ENCODE results near the gene NIFK. TPM values are rescaled to one million over a fixed set of nuclear protein-coding genes. Genes with fewer than 3 reads are reported as not detected.

The NIFK gene
- total RNA-seq = 10 to 100 TPM; 40.0 to 77.6 (median 57.9) TPM

- peak; percentile 100 for DNase-seq (ENCODE audit: low spot score in 2 of 2)
- H3K4me3 ChIP-seq = peak within 1 kb of the TSS; percentile 92
- TF ChIP-seq CTCF (IDR thresholded peaks at IDR 0.05) (no peak), POLR2AphosphoS5 (IDR thresholded peaks at IDR 0.05) (peak in 1 of 3 donors; percentile 32)
- peaks cover 32% of the 10 kb centered on the region for H3K36me3 ChIP-seq
- no peaks in the 10 kb centered on the region for H3K27me3 ChIP-seq
- H3K9me3 ChIP-seq = no peaks in the 10 kb centered on the region
- peaks cover 18% of the 10 kb centered on the region for H3K4me1 ChIP-seq
- H3K27ac ChIP-seq = peak within 1 kb of the TSS; percentile 87
- WGBS = under 1% methylated on average over 62 of the region's 93 CpGs
Observed at GRCh38 chr2:121736462-121737336, at the start of gene NIFK. TSS of gene NIFK (minus strand) at chr2:121736875. CDS start at chr2:121736850, 25 bp downstream.

GRCh38 chr2:121783180-121783579, 46.5 kb upstream of the NIFK start:
- H3K4me1 ChIP-seq = no peaks in the 10 kb centered on the region
- H3K9me3 ChIP-seq = no peaks in the 10 kb centered on the region
- peaks cover 6% of the 10 kb centered on the region for H3K27me3 ChIP-seq
- 58% methylated on average over 2 of the region's 2 CpGs for WGBS
- no peak overlapping the region for H3K4me3 ChIP-seq
- H3K27ac ChIP-seq = no peak overlapping the region
- H3K36me3 ChIP-seq = no peaks in the 10 kb centered on the region
- no peak for TF ChIP-seq POLR2A (IDR thresholded peaks at IDR 0.05)
- no peak for TF ChIP-seq POLR2AphosphoS5 (IDR thresholded peaks at IDR 0.05)
- TF ChIP-seq EP300 (IDR thresholded peaks at IDR 0.05) = no peak
- no peak for TF ChIP-seq CTCF (IDR thresholded peaks at IDR 0.05)
- no peak for DNase-seq (ENCODE audit: low spot score in 2 of 2)

GRCh38 chr2:121778741-121779487, 42.2 kb upstream of the NIFK start:
- H3K4me1 ChIP-seq = no peaks in the 10 kb centered on the region
- 59% methylated on average over 7 of the region's 7 CpGs for WGBS
- H3K36me3 ChIP-seq = no peaks in the 10 kb centered on the region
- DNase-seq (ENCODE audit: low spot score in 2 of 2) = no peak
- TF ChIP-seq EP300 (IDR thresholded peaks at IDR 0.05) (no peak), POLR2A (IDR thresholded peaks at IDR 0.05) (no peak), CTCF (IDR thresholded peaks at IDR 0.05) (no peak), POLR2AphosphoS5 (IDR thresholded peaks at IDR 0.05) (no peak)
- no peak overlapping the region for H3K27ac ChIP-seq
- H3K9me3 ChIP-seq = no peaks in the 10 kb centered on the region
- H3K4me3 ChIP-seq = no peak overlapping the region
- no peaks in the 10 kb centered on the region for H3K27me3 ChIP-seq

GRCh38 chr2:121777699-121778058, 41.0 kb upstream of the NIFK start:
- Histone ChIP-seq H3K27ac (no peak overlapping the region), H3K36me3 (no peaks in the 10 kb centered on the region), H3K27me3 (no peaks in the 10 kb centered on the region), H3K9me3 (no peaks in the 10 kb centered on the region), H3K4me3 (no peak overlapping the region), H3K4me1 (no peaks in the 10 kb centered on the region)
- WGBS = 94% methylated on average over 1 of the region's 1 CpG
- no peak for TF ChIP-seq CTCF (IDR thresholded peaks at IDR 0.05)
- TF ChIP-seq POLR2A (IDR thresholded peaks at IDR 0.05) = no peak
- no peak for TF ChIP-seq POLR2AphosphoS5 (IDR thresholded peaks at IDR 0.05)
- no peak for TF ChIP-seq EP300 (IDR thresholded peaks at IDR 0.05)
- DNase-seq (ENCODE audit: low spot score in 2 of 2) = no peak

Data from suprapubic skin (tissue), 4 donors.